ENCODE data around the gene JMJD4.
A peak's percentile ranks its signal among the peaks of the same experiment; 100 is the strongest.

The JMJD4 gene

DNA sequence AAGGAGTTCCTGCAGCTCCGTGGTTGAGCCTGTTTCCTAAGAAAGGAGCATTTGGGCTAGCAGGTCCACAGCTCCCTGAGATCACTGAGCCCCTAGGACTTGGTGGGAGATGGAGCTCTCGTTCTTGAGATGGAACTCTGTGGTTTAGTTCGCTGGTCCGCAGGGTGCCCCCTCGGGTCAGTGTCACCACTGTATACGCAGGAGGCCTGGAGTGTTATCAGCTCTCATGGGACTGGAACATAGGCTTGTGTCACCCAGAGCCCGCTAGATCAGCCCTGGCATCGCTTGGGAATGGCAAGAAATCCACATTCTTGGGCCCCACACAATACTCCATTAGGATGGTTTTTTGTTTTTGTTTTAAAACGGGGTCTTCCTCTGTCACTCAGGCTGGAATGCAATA is 3.7 kb upstream of the JMJD4 start:
- no peak for DNase-seq (ENCODE audit: low read depth)
- TF ChIP-seq, protein P1, sequence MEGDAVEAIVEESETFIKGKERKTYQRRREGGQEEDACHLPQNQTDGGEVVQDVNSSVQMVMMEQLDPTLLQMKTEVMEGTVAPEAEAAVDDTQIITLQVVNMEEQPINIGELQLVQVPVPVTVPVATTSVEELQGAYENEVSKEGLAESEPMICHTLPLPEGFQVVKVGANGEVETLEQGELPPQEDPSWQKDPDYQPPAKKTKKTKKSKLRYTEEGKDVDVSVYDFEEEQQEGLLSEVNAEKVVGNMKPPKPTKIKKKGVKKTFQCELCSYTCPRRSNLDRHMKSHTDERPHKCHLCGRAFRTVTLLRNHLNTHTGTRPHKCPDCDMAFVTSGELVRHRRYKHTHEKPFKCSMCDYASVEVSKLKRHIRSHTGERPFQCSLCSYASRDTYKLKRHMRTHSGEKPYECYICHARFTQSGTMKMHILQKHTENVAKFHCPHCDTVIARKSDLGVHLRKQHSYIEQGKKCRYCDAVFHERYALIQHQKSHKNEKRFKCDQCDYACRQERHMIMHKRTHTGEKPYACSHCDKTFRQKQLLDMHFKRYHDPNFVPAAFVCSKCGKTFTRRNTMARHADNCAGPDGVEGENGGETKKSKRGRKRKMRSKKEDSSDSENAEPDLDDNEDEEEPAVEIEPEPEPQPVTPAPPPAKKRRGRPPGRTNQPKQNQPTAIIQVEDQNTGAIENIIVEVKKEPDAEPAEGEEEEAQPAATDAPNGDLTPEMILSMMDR (conservative IDR thresholded peaks at IDR 0.05; ENCODE audit: low read length): no peak
- no peak overlapping the region for H3K4me3 ChIP-seq (ENCODE audit: low read length)

DNA sequence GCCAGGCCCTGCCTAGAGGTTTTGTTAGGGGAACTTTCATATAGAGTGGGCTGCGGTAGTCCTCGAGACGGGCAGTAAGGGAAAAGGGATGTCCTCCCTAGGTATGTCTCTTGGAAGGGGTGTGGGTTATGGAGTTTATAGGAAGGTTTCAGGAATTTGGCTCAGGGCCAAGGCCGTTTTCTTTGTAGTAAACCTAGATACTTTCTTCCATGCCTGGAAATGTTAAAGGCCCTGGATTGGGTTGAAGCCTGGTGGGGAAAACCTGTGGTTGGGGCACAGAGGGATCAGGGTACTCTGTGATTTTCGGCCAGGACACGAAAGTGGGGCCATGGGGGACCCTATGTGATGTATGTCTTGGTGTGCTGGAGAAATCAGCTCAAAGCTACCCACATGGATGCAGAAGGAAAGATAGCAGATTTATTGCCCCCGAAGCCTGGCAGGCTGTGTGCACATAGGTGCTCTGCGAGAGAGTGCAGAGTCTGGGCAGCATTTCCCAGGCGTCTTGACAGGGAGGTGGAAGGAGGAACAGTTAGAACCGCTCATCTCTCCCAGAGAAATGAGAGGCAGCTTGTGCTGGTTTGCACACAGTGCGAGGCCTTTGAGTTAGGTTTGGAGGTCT is 1.8 kb upstream of the JMJD4 start:
- no peak overlapping the region for H3K4me3 ChIP-seq (ENCODE audit: low read length)
- TF ChIP-seq, protein P1 (conservative IDR thresholded peaks at IDR 0.05; ENCODE audit: low read length): no peak
- no peak for DNase-seq (ENCODE audit: low read depth)

DNA sequence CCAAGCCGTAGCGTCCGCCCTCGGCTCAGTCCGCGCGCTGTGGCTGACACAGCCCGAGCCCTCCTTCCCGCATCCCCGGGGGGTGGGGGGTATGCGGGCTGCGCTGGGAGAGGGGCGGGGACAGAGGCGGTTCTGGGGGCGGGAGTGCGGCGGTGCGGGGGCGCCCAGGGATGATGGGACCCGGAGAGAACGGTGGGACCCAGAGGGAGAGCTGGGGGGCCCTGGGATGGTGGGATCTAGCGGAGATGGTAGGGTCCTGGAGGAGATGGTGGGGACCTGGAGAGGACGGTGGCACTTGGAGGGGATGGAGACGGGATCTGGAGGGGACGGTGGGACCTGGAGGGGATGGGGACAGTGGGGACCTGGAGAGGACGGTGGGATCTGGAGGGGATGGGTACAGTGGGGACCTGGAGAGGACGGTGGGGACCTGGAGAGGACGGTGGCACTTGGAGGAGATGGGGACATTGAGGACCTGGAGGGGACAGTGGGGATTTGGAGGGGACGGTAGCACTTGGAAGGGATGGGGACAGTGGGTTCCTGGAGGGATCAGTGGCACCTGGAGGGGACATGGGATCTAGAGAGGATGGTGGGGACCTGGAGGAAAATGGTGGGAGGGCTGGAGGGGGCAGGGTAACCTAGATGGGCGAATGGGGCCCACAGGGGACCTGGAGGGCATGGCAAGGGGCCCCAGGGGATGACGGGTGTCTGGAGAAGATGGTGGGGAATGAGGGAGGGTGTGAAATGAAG is 610 bp upstream of the JMJD4 start:
- TF ChIP-seq, protein P1 (conservative IDR thresholded peaks at IDR 0.05; ENCODE audit: low read length): no peak
- DNase-seq (ENCODE audit: low read depth): no peak
- peak overlapping the region; percentile 92 for H3K4me3 ChIP-seq (ENCODE audit: low read length)

DNA sequence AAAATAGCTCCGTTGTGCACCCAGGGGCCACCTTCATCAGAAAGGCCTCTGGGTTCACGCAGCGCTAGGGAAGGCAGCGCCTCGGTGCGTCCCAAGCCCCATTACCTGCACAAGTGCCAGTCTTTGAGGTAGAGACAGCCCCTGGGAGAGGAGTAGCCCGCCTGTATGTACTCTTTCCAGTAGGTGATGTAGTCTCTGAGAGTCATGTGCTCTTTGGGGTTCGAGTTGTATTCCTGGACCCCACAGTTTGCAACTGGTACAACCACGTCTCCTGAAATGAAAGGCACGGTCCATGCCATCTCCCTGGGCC is 601 bp downstream of the JMJD4 start:
- TF ChIP-seq, protein P1 (conservative IDR thresholded peaks at IDR 0.05; ENCODE audit: low read length): no peak
- H3K4me3 ChIP-seq (ENCODE audit: low read length): peak overlapping the region; percentile 92
- DNase-seq (ENCODE audit: low read depth): no peak

GRCh38 chr1:227733751-227734545 is 1.2 kb downstream of the JMJD4 start:
- TF ChIP-seq, protein P1 (conservative IDR thresholded peaks at IDR 0.05; ENCODE audit: low read length): no peak
- DNase-seq (ENCODE audit: low read depth): no peak
- H3K4me3 ChIP-seq (ENCODE audit: low read length): peak overlapping the region; percentile 92

DNA sequence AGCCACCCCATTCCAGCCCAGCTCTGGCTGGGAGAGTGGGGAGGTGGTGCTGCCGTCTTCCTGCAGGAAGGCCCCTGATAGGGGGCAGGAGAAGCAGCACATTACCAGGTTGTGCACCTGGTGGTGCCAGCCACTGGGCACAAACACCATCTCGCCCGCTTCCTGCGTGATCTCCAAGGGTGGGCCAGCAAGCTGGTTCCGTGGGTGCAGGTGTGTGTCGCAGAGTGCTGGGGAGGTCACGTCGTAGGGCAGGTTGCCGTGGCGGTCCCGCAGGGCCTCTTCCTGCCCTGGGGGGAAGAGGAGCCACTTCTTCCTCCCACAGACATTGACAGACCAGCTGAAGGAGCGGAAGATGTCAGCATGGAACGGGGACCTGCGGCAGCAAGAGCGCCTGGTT is 1.8 kb downstream of the JMJD4 start:
- TF ChIP-seq, protein P1 (conservative IDR thresholded peaks at IDR 0.05; ENCODE audit: low read length): no peak
- H3K4me3 ChIP-seq (ENCODE audit: low read length): no peak overlapping the region
- DNase-seq (ENCODE audit: low read depth): no peak
